ENCODE results near the gene EMP1.

EMP1 gene

DNA sequence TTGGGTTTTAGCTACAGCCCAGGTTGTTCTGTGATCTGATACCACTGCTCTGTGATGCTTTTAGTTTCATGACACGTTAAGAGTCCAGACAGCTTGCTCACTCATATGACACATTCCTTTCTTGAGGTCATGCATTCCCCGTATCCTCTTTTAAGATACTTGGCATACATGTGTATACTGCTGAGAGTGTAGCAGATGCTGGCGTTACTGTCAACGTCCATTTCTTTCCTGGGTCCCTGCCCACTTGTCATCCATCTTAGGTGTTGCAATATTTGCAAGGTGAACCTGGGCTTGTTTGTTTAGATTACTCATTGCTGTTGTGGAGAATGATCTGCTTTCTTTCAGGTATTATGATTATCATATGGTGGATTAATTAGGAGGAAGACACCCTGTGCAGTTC is 9.1 kb upstream of the EMP1 start:
- DNase-seq, result no peak
- intact Hi-C loops (cut with DNase I; ENCODE audit: low total_unique reads), result no loop called here
- no peak overlapping the region for H3K27ac ChIP-seq
- no peaks in the 10 kb centered on the region for H3K4me1 ChIP-seq
- TF ChIP-seq, protein P1, sequence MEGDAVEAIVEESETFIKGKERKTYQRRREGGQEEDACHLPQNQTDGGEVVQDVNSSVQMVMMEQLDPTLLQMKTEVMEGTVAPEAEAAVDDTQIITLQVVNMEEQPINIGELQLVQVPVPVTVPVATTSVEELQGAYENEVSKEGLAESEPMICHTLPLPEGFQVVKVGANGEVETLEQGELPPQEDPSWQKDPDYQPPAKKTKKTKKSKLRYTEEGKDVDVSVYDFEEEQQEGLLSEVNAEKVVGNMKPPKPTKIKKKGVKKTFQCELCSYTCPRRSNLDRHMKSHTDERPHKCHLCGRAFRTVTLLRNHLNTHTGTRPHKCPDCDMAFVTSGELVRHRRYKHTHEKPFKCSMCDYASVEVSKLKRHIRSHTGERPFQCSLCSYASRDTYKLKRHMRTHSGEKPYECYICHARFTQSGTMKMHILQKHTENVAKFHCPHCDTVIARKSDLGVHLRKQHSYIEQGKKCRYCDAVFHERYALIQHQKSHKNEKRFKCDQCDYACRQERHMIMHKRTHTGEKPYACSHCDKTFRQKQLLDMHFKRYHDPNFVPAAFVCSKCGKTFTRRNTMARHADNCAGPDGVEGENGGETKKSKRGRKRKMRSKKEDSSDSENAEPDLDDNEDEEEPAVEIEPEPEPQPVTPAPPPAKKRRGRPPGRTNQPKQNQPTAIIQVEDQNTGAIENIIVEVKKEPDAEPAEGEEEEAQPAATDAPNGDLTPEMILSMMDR (IDR thresholded peaks at IDR 0.05), result no peak
- no peaks in the 10 kb centered on the region for H3K9me3 ChIP-seq
- no peak overlapping the region for H3K4me3 ChIP-seq
- no peaks in the 10 kb centered on the region for H3K36me3 ChIP-seq
- no peaks in the 10 kb centered on the region for H3K27me3 ChIP-seq

DNA sequence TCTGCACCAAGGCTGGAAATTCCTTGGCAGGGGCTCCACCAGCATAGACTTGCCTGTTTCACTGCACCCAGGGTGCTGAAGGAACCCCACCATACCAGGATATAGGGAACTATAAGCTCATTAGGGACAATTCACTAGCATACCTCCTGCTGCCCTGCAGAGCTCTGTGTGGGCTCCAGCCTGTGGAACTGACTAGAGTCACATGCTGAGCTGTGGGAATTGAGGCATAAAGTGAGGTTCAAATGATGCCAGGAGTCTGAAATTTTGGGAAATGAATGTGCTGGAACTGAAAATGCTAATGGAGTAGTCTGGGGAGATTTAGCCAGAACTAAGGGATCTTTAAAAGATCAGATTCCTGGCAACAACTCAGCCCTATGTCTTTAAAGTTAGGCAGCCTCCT is 7.3 kb upstream of the EMP1 start:
- Histone ChIP-seq H3K27ac (no peak overlapping the region), H3K27me3 (no peaks in the 10 kb centered on the region), H3K36me3 (no peaks in the 10 kb centered on the region), H3K9me3 (no peaks in the 10 kb centered on the region), H3K4me1 (no peaks in the 10 kb centered on the region), H3K4me3 (no peak overlapping the region)
- intact Hi-C loops (cut with DNase I; ENCODE audit: low total_unique reads), result no loop called here
- DNase-seq, result peak in 1 of 2 donors; percentile 41
- TF ChIP-seq, protein P1 (IDR thresholded peaks at IDR 0.05), result no peak

DNA sequence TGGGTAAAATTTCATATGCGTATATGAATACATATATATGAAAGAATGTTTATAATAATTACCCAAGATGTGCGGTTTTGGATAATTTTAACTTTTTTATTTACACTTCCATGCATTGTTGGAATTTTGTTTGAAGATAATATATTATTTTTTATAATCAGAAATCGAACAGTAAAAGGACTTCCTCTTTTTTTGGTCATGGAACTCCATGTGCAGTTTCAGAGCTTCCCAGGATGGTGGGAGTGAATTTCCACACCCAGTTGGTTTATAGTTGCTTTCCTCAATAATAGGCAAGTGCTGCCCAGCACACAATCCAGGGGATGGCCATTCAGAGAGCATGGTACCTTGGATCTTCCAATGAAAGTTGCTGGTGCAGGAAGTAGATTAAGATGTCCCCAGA is 6.3 kb upstream of the EMP1 start:
- H3K9me3 ChIP-seq, result no peaks in the 10 kb centered on the region
- no peak overlapping the region for H3K4me3 ChIP-seq
- H3K27ac ChIP-seq, result no peak overlapping the region
- TF ChIP-seq, protein P1 (IDR thresholded peaks at IDR 0.05), result no peak
- peaks cover 0 to 1% (median 0%) of the 10 kb centered on the region in 4 donors for H3K4me1 ChIP-seq
- no peaks in the 10 kb centered on the region for H3K27me3 ChIP-seq
- no peaks in the 10 kb centered on the region for H3K36me3 ChIP-seq
- no peak for DNase-seq
- intact Hi-C loops (cut with DNase I; ENCODE audit: low total_unique reads), result no loop called here

DNA sequence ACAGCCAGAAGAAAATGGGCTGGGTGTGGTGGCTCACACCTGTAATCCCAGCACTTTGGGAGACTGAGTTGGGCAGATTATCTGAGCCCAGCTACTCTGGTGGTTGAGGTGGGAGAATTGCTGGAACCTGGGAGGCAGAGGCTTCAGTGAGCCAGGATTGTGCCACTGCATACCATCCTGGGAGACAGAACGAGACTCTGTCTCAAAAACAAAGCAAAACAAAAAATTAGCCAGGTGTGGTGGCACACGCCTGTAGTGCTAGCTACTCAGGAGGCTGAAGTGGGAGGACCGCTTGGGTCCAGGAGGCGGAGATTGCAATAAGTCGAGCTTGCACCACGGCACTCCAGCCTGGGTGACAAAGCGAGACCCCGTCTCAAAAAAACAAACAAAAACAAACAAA is 3.8 kb upstream of the EMP1 start:
- TF ChIP-seq, protein P1 (IDR thresholded peaks at IDR 0.05), result no peak
- Histone ChIP-seq H3K27ac (no peak overlapping the region), H3K9me3 (no peaks in the 10 kb centered on the region), H3K27me3 (no peaks in the 10 kb centered on the region), H3K4me1 (peaks cover 0 to 17% (median 10%) of the 10 kb centered on the region in 4 donors), H3K4me3 (no peak overlapping the region), H3K36me3 (no peaks in the 10 kb centered on the region)
- intact Hi-C loops (cut with DNase I; ENCODE audit: low total_unique reads), result no loop called here
- no peak for DNase-seq

DNA sequence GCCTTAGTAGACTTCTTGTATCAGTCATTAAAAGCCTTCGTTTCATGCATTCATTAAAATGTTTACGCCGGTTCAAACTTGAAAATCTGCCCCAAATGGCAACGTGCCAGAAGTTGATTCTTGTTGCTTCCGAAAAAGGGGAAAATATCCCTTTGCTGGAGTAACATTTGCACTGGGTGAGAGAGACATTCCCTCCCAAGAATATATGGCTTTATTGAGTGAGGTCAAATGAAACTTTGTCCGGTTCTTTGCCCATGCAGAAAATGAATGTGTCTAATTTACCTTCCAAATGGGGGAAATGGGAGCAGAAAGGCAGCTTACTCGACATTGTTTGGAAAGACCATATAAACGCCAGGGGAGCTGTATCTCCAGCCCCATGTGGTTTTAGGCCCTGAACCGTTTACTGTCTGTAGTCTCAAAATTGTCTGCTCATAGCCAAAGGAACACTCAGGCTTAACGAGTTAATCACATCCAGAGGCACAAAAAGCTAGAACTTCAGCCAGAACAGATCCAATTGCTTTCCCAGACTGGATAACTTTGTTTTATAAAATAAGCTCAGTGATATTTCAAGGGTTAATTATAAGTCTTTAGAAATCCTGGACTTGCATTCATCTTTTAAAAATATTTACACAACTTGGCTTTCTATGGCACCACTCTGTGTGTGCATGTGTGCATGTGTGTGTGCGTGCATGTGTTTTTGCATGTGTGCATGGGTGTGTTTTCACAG is 2.9 kb upstream of the EMP1 start:
- no peak for DNase-seq
- no peaks in the 10 kb centered on the region for H3K36me3 ChIP-seq
- peaks cover 0 to 17% (median 10%) of the 10 kb centered on the region in 4 donors for H3K4me1 ChIP-seq
- intact Hi-C loops (cut with DNase I; ENCODE audit: low total_unique reads), result no loop called here
- no peaks in the 10 kb centered on the region for H3K27me3 ChIP-seq
- H3K4me3 ChIP-seq, result no peak overlapping the region
- H3K27ac ChIP-seq, result no peak overlapping the region
- H3K9me3 ChIP-seq, result no peaks in the 10 kb centered on the region
- TF ChIP-seq, protein P1 (IDR thresholded peaks at IDR 0.05), result no peak
